ENCODE results near the gene CXorf66.
"Not testable (repeated sequence)": the region's sequence is repeated elsewhere in the genome, so short reads cannot be mapped to it uniquely, and the experiment has no call there.

Gene CXorf66

DNA sequence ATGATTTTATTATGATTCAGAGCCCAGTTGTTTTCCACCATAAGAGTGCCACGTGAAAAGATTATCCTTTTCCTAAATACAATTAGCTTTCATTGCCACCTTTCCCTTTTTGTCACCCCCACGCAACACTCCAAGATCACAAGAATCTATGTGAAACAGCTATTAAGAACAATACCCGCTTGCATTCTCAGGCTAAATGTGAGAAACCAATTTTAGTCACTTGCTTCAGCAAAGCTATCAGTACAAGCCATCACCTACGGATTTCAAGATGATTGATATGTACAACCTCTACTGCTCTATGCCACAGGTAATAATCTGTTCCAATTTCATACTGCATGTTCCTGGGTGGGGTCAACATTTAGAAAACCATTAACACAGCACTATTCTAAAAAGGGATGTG, 34.9 kb downstream of the CXorf66 start:
- DNase-seq: no peak

GRCh38 chrX:139929876-139930275, 35.4 kb downstream of the CXorf66 start:
- DNase-seq: no peak

DNA sequence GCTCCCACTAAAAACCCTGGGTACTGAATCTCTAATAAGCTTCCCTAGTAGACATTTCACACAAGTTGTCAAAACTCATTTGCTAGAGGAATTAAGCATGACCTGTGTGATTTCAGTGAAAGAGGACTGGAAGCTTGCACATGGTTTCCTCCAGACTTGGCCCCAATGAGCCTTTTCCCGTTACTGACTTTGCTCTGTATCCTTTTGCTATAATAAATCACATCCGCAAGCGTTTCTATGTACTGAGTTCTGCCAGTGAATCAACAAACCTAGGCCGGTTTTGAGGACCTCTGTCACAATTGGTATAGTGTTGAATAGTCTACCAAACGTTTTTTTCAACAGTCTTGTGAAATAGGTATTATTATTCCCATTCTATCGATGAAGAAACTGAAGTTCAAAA, 40.6 kb downstream of the CXorf66 start:
- no peak for DNase-seq

DNA sequence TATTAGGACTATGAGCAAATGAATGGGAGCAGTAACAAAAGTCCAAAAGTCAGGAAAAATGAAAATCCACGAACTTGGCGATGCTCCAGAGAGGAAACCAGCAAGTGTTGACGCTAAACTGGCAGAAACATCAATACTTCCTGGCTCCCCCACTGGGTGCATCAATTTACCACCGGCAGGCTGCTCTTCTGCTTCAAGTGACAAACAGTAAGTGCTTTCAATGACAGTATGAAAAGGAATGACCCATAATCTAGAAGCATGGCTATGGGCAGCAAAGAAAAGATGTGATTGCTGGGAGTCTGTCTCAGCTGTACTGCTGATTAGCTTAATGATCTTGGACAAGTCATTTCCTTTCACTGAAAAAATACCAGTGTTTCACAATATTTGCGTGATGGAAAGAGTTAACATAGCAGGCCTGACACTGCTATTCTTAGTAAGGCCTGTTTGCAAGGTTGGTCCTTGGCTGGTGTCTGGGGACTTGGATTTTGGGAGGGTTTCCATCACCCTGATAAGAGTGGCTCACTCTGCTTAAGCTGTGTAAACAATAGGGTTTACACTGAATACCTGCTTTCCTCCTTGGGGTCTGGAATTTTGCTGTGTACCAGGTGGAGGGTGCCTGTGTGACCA, 41.1 kb downstream of the CXorf66 start:
- no peak for DNase-seq

GRCh38 chrX:139921142-139921541, 44.2 kb downstream of the CXorf66 start:
- not testable (repeated sequence) for DNase-seq

- no peak for DNase-seq
Measured at GRCh38 chrX:139920316-139920715, 45.0 kb downstream of the CXorf66 start.

GRCh38 chrX:139914421-139914820, 50.9 kb downstream of the CXorf66 start:
- no peak for DNase-seq

GRCh38 chrX:139909712-139910111, 55.6 kb downstream of the CXorf66 start:
- no peak for DNase-seq

DNA sequence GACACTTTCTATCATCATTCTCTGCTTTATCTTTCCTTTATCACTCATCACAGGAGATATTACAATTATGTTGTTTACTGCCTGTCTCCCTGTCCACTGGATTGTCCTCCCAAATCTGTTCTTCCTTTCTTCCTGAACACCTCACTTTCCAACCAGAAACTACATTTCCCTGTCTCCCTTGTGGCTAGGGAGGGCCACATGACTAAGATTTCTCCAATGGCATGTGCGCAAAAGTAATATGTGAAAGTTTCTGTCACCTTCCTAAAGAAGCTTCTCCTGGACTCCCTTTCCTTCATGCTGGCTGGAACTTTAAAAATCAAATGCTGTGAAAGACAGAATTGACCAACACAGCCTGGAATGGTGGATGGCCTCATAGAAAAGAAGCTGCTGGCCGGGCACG, 58.2 kb downstream of the CXorf66 start:
- DNase-seq: no peak

- DNase-seq: no peak
Measured at GRCh38 chrX:139905743-139906142, 59.6 kb downstream of the CXorf66 start.

All from anterior cingulate cortex (tissue), 58 donors.